HL-60/S4 treated with phorbol 12-myristate 13-acetate at 8.2 ng/mL for 4 days and 3 days (cell line): ENCODE results near the gene DGCR6.
"Not testable (repeated sequence)": the region's sequence is repeated elsewhere in the genome, so short reads cannot be mapped to it uniquely, and the experiment has no call there.

Experiments
- in situ Hi-C: fragments of 300-500 bp; cut with MboI; formaldehyde crosslinking; loops from 2 replicates; pipeline ENCODE4 v1.15.0; 2022; ENCODE audit warnings: low sequenced_read_pairs

DGCR6 gene

DNA sequence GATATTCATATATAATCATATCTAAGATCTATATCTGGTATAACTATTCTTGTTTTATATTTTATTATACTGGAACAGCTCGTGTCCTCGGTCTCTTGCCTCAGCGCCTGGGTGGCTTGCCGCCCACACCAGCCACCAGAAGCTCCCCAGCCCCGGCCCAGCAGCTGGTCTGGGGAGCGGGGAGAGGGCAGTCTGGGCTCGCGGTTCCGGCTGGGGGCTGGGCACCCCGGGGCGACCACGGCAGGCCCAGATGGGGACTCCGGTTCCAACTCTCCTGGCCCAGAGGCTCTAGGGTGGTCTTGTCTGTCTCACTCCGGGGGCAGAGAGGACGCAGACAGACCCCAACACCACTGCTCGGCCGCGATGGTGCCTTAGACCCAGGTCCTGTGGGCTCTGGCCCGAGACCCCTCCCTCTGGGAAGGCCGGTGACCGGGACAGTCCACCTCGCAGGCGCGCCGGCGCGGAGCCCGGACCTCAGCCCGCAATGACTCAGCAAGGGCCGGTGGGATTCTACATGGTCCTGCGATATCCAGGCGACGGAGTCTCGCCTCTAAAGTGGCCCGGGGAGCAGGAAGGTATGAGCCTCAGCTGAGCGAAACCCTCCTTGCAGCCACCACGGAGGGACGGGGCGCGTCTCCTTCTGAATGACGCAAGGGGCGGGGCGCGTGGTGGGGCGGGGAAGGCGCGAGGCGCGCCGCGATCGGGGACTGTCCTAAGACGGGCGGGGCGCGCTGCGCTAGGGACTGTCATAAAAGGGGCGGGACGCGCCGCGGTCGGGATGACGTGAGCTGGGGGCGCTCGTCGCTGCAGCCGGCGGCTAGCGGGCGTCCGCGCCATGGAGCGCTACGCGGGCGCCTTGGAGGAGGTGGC is at the start of gene DGCR6:
Gene DGCR6, plus strand, starts transcription at position 781 of the 870 bp plus-strand sequence. Its CDS starts 55 bp downstream, at position 836.
- in situ Hi-C loops: no loop called here

DNA sequence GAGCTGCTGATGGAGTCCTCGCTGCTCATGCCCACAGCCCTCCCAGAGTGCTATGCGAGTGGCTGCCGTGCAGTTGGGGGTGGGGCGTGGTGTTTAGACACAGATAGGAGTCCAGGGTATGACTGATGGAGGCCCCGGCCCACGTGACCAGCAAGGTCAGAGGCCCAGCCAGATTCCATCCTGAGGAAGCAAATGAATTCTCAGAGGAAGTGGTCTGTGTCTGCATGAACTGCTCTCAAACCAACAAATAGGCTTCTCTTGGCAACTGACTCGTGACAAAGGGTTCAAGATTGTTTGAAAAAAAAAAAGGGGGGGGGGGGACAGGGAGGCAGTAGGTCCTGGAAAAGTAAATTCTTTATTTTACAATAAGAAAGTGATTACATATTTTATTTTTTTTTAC is 46.8 kb upstream of the DGCR6 start:
- in situ Hi-C loops: not testable (repeated sequence)

- in situ Hi-C loops: not testable (repeated sequence)
Observed at GRCh38 chr22:18881260-18881659, 24.9 kb upstream of the DGCR6 start.

GRCh38 chr22:18884465-18884864 is 21.7 kb upstream of the DGCR6 start:
- in situ Hi-C loops: not testable (repeated sequence)

DNA sequence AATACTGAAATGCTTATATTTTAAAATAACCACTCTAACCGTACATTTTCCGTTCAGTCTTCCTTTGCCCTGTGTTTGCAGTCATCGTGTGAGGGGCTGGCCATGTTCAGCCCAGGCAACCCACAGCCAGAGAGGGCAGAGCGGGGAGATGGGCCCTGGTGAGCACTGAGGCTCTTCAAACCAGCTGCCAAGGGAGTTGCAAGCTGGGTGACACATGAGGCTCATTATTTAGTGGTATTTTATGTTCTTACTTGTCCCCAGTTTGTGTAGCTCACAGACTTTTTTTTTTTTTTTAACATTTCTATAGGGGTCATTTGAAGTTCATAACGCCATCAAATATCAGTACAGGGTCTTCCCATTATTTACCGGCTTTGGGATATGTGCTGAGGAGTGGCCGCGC is 18.0 kb upstream of the DGCR6 start:
- in situ Hi-C loops: no loop called here

- in situ Hi-C loops: not testable (repeated sequence)
Observed at GRCh38 chr22:18890510-18891192, 15.5 kb upstream of the DGCR6 start.

GRCh38 chr22:18893775-18894174 is 12.3 kb upstream of the DGCR6 start:
- in situ Hi-C loops: not testable (repeated sequence)

GRCh38 chr22:18896037-18896657 is 10.0 kb upstream of the DGCR6 start:
- in situ Hi-C loops: not testable (repeated sequence)

DNA sequence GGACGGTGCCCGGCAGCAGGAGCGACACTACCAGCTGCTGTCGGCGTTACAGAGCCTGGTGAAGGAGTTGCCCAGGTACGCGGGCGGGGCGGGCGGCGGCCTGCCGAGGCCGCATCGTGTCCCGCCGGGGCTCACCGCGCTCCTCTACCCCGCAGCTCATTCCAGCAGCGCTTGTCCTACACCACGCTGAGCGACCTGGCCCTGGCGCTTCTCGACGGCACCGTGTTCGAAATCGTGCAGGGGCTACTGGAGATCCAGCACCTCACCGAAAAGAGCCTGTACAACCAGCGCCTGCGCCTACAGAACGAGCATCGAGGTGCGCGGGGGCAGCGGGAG is 258 bp downstream of the DGCR6 start:
- in situ Hi-C loops: not testable (repeated sequence)

- in situ Hi-C loops: no loop called here
Observed at GRCh38 chr22:18906896-18907295, 776 bp downstream of the DGCR6 start.

DNA sequence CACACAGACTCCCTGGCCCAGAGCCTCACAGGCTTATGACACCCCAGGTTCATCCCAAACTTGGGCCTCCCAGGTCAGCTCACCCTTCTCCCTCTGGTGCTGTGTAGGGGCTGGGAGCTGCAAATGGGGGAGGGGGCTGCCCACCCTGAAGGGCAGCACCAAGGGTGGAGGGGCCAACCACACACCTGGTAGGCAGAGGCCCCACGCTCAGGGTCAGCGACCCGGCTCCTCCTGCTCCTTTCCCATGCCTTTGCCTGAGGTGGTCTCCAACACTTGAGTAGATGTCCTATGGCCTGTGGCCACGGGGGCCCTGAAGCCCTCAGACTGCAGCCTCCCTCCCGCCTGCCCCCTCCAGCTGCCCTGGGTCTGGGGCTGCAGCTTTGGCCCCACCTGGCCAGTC is 3.4 kb downstream of the DGCR6 start:
- in situ Hi-C loops: no loop called here

- in situ Hi-C loops: not testable (repeated sequence)
Observed at GRCh38 chr22:18911535-18911934, 5.4 kb downstream of the DGCR6 start.

DNA sequence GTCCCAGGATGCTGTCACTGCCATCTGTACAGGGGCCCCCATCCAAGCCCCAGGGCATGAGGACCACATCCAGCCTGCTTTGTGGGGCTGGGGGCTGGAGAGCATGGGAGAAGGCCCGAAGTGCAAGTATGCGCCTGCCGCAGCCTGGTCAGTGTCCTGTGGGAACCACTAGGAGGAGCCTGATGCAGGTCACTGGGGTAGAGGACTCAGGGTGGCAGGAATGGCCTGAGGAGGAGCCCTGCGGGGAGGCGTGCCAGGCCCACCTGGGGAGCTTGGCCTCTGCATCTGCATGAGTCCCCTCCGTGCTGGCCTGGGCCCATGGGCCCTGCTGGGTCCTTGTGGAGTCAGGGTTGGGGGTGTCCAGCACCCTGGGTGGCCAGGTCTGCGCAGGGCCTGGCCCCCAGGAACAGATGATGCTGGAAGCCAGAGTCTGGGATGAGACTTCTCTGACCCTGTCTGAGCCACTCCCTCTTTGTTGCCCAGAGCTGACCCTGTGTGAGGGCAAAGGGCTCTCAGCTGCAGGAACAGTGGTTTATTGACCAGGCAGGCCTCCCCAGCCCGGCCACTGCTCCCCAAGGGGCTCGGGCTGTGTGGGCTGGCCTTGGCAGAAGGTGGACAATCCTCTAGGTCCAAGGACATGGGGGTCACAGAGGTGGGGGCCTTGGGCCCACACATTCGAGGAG is 6.3 kb downstream of the DGCR6 start:
- in situ Hi-C loops: not testable (repeated sequence)

GRCh38 chr22:18914558-18914957 is 8.4 kb downstream of the DGCR6 start:
- in situ Hi-C loops: not testable (repeated sequence)

- in situ Hi-C loops: not testable (repeated sequence)
Observed at GRCh38 chr22:18915550-18915949, 9.4 kb downstream of the DGCR6 start.

GRCh38 chr22:18917818-18918217 is 11.7 kb downstream of the DGCR6 start:
- in situ Hi-C loops: not testable (repeated sequence)

DNA sequence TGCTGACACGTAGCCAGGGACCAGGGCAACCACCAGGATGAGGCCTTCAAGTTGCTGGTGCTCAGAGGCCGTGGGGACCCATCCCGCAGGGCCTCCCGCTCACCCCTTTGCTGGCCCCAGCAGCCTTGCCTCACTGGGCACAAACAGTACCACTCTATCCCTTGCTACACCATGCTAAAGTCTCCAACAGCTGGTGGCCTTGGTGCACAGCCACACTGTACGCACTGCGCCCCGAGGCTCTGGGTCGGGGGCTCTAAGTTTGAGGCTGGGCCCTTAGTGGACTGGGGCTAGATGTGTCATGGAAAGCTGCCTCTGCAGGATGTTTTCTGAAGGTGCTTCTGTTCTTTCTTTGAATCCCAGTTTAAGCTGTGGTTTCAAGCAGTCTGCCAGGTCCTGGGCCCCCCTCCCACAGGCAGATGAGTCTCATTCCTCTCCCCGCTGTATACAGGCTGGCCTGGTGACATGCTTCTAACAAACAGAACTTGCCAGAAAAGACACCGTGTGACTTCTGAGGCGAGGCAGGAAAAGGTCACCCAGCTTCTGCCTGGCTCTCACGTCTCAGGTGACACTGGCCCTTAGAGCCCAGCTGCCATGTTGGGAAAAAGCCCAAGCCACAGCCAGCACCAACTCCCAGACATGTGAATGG is 14.3 kb downstream of the DGCR6 start:
- in situ Hi-C loops: not testable (repeated sequence)

DNA sequence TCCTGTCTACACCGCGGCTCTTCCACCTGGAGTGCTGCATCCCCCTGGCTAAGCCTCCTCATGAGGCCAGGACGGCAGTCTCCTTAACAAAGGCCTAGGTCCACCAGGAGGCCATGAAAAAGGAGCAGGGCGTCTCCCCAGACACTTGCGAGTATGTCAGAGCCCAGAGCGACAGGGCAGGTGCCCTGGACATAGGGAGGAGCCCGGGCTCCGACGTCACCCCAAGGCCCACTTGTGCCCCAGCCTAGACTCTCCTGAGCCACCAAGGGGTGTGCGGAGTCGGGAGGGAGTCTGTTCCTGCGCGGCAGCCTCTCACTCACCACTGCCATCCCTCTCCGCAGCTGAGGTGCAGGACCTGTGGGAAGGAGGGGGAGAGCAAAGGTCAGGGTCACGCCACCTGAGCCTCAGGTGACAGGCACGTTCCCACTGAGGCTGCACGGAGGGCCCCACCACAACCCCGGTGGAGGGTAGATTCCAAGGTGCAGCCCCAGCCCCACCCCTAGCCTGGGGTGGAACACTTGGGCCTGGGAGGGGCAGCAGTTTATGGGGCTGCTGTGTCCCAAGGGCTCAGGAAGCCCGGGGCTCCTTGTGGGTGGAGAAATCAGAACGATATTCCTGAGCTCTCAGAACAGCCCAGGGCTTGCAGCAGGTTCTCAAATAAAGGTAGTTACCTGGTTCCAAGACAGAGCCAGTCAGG is 19.4 kb downstream of the DGCR6 start:
- in situ Hi-C loops: no loop called here

DNA sequence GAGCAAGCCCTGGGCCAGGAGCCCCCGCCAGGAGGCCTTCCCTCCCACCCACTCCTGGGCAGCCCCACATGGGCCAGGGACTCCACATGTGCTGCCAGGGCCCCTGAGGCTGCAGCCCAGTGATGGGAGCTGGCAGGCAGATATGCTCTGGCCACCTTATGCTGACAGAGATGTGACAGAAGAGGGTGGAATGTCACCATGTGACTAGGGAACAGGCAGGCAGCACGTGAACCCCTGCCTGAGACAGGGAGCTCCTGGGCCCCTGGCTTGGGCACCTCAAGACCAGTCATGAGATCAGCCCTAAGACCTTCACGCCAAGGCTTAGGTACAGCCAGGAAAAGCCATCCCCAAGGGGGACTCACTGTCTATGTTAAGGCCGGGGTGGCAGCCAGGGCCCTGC is 20.9 kb downstream of the DGCR6 start:
- in situ Hi-C loops: no loop called here

DNA sequence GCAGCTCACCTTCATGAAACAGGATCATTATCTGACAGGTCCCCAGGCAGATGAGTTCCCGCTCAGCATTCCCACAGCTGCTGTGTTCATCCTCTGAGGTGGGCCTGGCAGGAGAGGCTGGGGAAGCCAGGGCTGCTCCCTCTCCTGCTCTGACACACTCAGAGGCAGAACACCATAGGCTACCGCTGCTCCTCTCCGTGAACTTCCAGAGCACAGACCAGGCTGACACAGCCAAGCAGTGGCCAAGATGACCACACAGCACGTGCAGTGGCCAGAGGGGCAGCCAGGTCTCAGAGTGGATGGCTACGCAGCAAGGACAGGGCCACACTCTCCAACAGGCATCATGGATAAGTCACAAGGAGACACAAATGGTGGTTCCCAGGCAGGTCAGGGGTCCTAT is 21.5 kb downstream of the DGCR6 start:
- in situ Hi-C loops: no loop called here
